MM.1S (cell line): ENCODE data around the gene NID2.

Experiments used
- EZH2 ChIP-seq: fragments of 300-600 bp; sonication (generic); optimal IDR thresholded peaks from 2 replicates; pipeline ENCODE3; 2017; ENCODE audit warnings: low read depth, mild to moderate bottlenecking, antibody characterized with exemption, low read length, mixed read lengths
- EZH2phosphoT487 ChIP-seq: fragments of 300-600 bp; sonication (generic); IDR thresholded peaks from 2 replicates; pipeline ENCODE4 v1.6.1; 2018; ENCODE audit warnings: antibody characterized with exemption, low read length
- TF ChIP-seq, protein P1 (sequence below): fragments of 300-600 bp; sonication (generic); IDR thresholded peaks from 2 replicates; pipeline ENCODE4 v1.5.1; 2016; ENCODE audit warnings: antibody characterized with exemption, low read length, mixed read lengths

DNA sequence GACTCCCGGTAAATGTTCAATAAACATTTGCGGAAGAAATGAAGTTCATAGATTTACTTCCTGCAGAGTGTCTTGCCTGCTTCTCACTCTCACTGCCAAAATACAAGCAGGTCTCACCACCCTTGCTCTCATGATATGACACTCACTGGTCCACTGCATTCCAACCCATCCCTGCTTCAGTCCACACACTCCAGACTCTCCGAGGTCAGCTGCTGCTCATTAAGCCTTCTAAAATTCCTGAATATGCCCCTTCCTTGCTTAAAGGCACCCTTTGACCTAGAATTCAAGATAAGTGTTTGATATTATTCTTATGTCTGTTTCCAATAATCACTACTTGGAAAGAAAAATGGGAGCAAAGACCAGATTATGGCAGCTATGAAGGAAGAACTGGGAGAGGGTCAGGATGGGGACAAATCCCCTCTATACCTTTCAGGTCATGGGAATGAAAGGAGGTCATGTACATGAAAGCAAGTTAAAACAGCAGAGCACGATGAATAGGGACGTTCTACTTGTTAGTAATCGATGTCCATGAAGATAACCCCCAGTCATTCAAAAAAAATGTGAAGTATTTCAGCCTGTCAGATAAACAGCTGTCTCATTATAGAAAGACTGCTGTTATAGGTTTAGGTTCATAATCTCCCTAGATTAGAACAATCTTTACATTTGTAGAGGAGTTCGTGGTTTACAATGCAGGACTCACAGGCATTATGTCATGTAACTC lies 10.5 kb upstream of the NID2 start:
- TF ChIP-seq, protein P1, sequence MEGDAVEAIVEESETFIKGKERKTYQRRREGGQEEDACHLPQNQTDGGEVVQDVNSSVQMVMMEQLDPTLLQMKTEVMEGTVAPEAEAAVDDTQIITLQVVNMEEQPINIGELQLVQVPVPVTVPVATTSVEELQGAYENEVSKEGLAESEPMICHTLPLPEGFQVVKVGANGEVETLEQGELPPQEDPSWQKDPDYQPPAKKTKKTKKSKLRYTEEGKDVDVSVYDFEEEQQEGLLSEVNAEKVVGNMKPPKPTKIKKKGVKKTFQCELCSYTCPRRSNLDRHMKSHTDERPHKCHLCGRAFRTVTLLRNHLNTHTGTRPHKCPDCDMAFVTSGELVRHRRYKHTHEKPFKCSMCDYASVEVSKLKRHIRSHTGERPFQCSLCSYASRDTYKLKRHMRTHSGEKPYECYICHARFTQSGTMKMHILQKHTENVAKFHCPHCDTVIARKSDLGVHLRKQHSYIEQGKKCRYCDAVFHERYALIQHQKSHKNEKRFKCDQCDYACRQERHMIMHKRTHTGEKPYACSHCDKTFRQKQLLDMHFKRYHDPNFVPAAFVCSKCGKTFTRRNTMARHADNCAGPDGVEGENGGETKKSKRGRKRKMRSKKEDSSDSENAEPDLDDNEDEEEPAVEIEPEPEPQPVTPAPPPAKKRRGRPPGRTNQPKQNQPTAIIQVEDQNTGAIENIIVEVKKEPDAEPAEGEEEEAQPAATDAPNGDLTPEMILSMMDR = no peak
- no peak for TF ChIP-seq EZH2phosphoT487
- TF ChIP-seq EZH2 = no peak
